ENCODE measurements around the gene AHI1.
"Not testable (repeated sequence)": the region's sequence is repeated elsewhere in the genome, so short reads cannot be mapped to it uniquely, and the experiment has no call there.

The AHI1 gene

GRCh38 chr6:135353113-135353512 is 144.4 kb downstream of the AHI1 start:
- H3K4me3 ChIP-seq (ENCODE audit: low read depth, low read length), result no peak overlapping the region
- no peak for DNase-seq (ENCODE audit: low read depth)
- no peak for TF ChIP-seq MYC (IDR thresholded peaks at IDR 0.05; ENCODE audit: low read depth, low read length)
- TF ChIP-seq POLR2A (IDR thresholded peaks at IDR 0.05; ENCODE audit: extremely low read depth, insufficient read length), result no peak
- TF ChIP-seq, protein P1, sequence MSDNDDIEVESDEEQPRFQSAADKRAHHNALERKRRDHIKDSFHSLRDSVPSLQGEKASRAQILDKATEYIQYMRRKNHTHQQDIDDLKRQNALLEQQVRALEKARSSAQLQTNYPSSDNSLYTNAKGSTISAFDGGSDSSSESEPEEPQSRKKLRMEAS (IDR thresholded peaks at IDR 0.05; ENCODE audit: low read depth, low read length), result no peak
- TF ChIP-seq, protein P2, sequence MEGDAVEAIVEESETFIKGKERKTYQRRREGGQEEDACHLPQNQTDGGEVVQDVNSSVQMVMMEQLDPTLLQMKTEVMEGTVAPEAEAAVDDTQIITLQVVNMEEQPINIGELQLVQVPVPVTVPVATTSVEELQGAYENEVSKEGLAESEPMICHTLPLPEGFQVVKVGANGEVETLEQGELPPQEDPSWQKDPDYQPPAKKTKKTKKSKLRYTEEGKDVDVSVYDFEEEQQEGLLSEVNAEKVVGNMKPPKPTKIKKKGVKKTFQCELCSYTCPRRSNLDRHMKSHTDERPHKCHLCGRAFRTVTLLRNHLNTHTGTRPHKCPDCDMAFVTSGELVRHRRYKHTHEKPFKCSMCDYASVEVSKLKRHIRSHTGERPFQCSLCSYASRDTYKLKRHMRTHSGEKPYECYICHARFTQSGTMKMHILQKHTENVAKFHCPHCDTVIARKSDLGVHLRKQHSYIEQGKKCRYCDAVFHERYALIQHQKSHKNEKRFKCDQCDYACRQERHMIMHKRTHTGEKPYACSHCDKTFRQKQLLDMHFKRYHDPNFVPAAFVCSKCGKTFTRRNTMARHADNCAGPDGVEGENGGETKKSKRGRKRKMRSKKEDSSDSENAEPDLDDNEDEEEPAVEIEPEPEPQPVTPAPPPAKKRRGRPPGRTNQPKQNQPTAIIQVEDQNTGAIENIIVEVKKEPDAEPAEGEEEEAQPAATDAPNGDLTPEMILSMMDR (IDR thresholded peaks at IDR 0.05; ENCODE audit: low read depth, low read length), result no peak

DNA sequence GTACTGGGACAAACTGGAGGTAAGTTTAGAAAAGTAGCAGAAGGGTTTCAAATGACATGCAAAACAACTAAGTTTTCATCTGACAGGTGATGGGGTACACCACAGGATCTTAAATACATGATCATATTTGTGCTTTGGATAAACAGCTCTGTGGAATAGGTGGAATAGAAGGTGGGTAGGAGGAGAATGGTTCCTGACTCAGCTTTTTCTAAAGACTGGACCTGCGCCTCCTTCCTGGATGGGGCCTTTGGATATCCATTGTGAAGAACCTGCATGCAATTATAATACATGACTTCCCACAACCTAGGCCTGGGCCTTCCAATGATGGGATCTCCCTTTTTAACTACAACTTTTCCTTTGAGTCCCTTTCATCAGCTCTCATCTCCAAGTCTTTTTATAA is 145.9 kb downstream of the AHI1 start:
- TF ChIP-seq, protein P2 (IDR thresholded peaks at IDR 0.05; ENCODE audit: low read depth, low read length), result no peak
- TF ChIP-seq, protein P1 (IDR thresholded peaks at IDR 0.05; ENCODE audit: low read depth, low read length), result no peak
- TF ChIP-seq POLR2A (IDR thresholded peaks at IDR 0.05; ENCODE audit: extremely low read depth, insufficient read length), result no peak
- no peak for TF ChIP-seq MYC (IDR thresholded peaks at IDR 0.05; ENCODE audit: low read depth, low read length)

GRCh38 chr6:135347887-135348286 is 149.7 kb downstream of the AHI1 start:
- TF ChIP-seq POLR2A (IDR thresholded peaks at IDR 0.05; ENCODE audit: extremely low read depth, insufficient read length) (no peak), MYC (IDR thresholded peaks at IDR 0.05; ENCODE audit: low read depth, low read length) (no peak)
- TF ChIP-seq, protein P2 (IDR thresholded peaks at IDR 0.05; ENCODE audit: low read depth, low read length), result no peak
- TF ChIP-seq, protein P1 (IDR thresholded peaks at IDR 0.05; ENCODE audit: low read depth, low read length), result no peak
- no peak for DNase-seq (ENCODE audit: low read depth)
- no peak overlapping the region for H3K4me3 ChIP-seq (ENCODE audit: low read depth, low read length)

More for the DNA sequence above, 145.9 kb downstream of the AHI1 start:
- DNase-seq (ENCODE audit: low read depth), result no peak
- H3K4me3 ChIP-seq (ENCODE audit: low read depth, low read length), result no peak overlapping the region

GRCh38 chr6:135346747-135347146 is 150.8 kb downstream of the AHI1 start:
- DNase-seq (ENCODE audit: low read depth), result no peak
- TF ChIP-seq POLR2A (IDR thresholded peaks at IDR 0.05; ENCODE audit: extremely low read depth, insufficient read length) (no peak), MYC (IDR thresholded peaks at IDR 0.05; ENCODE audit: low read depth, low read length) (no peak)
- TF ChIP-seq, protein P2 (IDR thresholded peaks at IDR 0.05; ENCODE audit: low read depth, low read length), result no peak
- TF ChIP-seq, protein P1 (IDR thresholded peaks at IDR 0.05; ENCODE audit: low read depth, low read length), result no peak
- no peak overlapping the region for H3K4me3 ChIP-seq (ENCODE audit: low read depth, low read length)

DNA sequence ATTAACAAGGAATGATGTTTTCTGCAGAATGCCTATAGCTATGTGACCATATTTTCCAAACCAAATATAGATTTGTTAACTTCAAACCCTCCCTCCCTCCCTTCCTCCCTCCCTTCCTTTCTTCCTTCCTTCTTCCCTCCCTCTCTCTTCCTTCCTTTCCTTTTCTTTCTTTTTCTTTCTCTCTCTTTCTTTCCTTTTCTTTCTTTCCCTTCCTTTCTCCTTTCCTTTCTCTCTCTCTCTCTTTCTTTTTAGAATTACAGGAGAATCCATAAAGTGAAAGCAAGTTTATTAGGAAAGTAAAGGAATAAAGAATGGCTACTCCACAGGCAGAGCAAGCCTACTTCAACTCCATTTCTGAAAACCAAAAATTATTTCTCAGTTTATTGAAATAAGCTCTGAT is 153.0 kb downstream of the AHI1 start:
- no peak for DNase-seq (ENCODE audit: low read depth)
- TF ChIP-seq, protein P1 (IDR thresholded peaks at IDR 0.05; ENCODE audit: low read depth, low read length), result no peak
- TF ChIP-seq POLR2A (IDR thresholded peaks at IDR 0.05; ENCODE audit: extremely low read depth, insufficient read length) (no peak), MYC (IDR thresholded peaks at IDR 0.05; ENCODE audit: low read depth, low read length) (no peak)
- TF ChIP-seq, protein P2 (IDR thresholded peaks at IDR 0.05; ENCODE audit: low read depth, low read length), result no peak

GRCh38 chr6:135339920-135340319 is 157.6 kb downstream of the AHI1 start:
- DNase-seq (ENCODE audit: low read depth); H3K4me3 ChIP-seq (ENCODE audit: low read depth, low read length): not testable (repeated sequence)

More for the DNA sequence above, 153.0 kb downstream of the AHI1 start:
- no peak overlapping the region for H3K4me3 ChIP-seq (ENCODE audit: low read depth, low read length)
